VCaP (cell line): ENCODE data around the gene USP5.

ENCODE experiments used
- H3K27ac ChIP-seq: fragments of 450-650 bp; 2 replicates; pipeline ENCODE4 v1.5.1; 2017
- TF ChIP-seq, protein P1 (sequence below): fragments of 450-650 bp; conservative IDR thresholded peaks from 2 replicates; pipeline ENCODE4 v1.5.1; 2017; ENCODE audit warnings: mild to moderate bottlenecking, moderate library complexity

Gene USP5

DNA sequence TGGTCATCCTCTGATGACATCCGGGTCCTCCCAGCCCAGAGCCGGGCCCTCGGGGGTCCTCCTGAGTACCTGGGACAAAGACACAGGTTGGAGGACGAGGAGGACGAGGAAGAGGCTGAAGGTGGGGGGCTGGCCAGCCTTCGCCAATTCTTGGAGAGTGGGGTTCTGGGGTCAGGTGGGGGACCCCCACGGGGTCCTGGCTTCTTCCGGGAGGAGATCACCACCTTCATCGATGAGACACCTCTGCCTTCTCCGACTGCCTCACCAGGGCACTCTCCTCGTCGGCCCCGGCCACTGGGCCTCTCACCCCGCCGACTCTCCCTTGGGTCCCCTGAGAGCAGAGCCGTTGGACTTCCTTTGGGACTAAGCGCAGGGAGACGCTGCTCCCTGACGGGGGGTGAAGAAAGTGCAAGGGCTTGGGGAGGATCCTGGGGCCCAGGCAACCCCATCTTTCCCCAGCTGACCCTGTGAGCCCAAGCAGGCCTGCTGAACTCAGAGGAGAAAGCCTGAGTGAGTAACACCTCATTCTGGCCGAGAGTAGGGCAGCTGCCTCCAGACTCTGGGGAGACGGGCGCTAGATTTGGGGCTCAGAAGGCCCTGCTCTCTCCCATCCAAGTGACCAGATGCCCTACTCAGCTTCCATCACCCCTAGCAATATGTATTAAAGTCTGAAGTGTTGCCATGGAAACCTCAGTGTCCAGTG is 25.1 kb upstream of the USP5 start:
- TF ChIP-seq, protein P1, sequence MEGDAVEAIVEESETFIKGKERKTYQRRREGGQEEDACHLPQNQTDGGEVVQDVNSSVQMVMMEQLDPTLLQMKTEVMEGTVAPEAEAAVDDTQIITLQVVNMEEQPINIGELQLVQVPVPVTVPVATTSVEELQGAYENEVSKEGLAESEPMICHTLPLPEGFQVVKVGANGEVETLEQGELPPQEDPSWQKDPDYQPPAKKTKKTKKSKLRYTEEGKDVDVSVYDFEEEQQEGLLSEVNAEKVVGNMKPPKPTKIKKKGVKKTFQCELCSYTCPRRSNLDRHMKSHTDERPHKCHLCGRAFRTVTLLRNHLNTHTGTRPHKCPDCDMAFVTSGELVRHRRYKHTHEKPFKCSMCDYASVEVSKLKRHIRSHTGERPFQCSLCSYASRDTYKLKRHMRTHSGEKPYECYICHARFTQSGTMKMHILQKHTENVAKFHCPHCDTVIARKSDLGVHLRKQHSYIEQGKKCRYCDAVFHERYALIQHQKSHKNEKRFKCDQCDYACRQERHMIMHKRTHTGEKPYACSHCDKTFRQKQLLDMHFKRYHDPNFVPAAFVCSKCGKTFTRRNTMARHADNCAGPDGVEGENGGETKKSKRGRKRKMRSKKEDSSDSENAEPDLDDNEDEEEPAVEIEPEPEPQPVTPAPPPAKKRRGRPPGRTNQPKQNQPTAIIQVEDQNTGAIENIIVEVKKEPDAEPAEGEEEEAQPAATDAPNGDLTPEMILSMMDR, result no peak
- H3K27ac ChIP-seq, result peak overlapping the region; percentile 70

DNA sequence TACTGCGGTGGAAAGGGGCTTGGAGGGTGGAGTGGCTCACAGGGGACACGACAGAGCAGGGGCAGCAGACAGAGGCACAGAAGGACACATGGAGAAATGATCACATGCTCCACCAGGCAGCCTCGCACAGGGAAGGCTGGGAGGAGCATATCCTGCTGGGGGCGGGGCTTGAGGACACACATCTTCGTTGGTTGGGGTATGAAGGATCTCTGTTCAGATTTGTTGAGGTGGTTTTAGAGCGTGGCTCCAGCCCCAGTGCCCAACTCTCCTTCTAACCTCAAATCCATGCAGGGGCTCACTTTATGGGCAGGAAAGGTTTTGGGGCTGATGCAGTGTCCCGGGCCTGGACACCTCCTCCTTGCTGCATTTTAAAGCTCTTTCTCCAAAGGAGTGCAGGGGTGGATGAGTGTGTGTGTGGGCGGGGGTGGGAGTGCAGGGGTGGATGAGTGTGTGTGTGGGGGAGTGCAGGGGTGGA is 24.5 kb upstream of the USP5 start:
- H3K27ac ChIP-seq, result peak overlapping the region; percentile 70

GRCh38 chr12:6827982-6828780 is 23.8 kb upstream of the USP5 start, which contains the start of gene P3H3:
Gene P3H3 (plus strand): TSS chr12:6828407. CDS start chr12:6828441, 34 bp downstream.
- peak within 1 kb of the TSS; percentile 74 for H3K27ac ChIP-seq
- TF ChIP-seq, protein P1, result peak; percentile 61

More for the DNA sequence above, 24.5 kb upstream of the USP5 start:
- TF ChIP-seq, protein P1, result no peak

DNA sequence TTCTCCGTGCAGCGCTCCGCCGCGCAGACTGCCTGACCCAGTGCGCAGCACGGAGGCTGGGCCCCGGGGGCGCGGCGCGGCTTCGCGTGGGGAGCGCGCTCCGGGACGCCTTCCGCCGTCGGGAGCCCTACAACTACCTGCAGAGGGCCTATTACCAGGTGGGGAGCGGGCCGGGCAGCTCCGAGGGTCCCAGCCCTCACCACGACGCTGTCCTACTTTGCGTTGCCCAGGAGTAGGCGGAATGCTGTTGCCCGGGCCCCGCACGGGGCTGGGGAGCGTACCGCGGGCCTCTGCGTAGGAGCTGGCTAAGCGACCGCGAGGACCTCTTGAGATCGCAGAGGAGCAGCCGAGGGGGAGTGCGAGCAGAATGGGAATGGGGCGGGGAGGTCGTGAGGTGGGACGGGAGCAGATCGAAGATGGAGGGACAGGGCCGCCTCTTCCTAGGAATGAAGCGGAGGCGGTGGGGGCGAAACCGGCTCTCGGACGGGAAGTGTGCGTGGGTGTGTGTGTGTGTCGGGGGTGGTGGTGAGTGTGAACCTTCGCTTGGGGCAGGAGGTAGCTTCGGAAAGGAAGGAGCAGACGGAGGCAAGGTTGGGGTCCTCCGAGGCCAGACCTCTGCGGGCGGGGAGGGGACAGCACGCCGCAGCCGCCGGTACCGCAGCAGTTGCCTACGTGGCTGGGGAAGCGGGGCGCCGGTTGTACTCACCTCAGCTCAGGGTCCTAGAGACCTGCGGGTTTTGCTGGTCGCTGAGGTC is 23.0 kb upstream of the USP5 start:
- TF ChIP-seq, protein P1, result peak; percentile 22

DNA sequence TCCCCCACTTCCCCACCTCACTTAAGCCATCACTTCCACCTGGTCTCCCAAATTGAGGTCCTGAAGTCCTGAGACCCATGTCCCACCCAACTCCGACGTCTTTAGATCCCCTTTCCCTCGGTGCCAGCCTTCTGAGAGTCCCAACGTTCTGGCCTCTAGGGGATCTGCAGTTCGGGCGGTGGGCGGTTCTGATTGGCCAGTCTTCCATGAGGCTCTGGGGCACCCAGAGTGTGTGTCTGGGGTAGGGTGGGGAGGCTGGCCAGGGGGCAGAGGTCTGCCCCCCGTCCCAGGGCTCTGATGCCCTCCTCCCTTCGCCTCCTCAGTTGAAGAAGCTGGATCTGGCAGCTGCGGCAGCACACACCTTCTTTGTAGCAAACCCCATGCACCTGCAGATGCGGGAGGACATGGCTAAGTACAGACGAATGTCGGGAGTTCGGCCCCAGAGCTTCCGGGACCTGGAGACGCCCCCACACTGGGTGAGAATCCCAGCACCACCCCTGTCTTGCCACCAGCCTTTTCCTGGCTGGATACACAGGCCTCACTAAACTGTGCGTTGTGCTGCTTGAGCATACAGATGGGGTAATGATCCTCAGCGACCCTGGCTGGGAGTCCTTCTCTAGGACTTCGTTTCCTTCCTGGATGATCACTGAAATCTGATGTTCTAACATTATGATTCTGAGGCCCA is 22.3 kb upstream of the USP5 start:
- TF ChIP-seq, protein P1, result no peak
- no peak overlapping the region for H3K27ac ChIP-seq

More for the DNA sequence above, 23.0 kb upstream of the USP5 start:
- H3K27ac ChIP-seq, result peak overlapping the region; percentile 74; the same call in 1 of the 2 replicates

DNA sequence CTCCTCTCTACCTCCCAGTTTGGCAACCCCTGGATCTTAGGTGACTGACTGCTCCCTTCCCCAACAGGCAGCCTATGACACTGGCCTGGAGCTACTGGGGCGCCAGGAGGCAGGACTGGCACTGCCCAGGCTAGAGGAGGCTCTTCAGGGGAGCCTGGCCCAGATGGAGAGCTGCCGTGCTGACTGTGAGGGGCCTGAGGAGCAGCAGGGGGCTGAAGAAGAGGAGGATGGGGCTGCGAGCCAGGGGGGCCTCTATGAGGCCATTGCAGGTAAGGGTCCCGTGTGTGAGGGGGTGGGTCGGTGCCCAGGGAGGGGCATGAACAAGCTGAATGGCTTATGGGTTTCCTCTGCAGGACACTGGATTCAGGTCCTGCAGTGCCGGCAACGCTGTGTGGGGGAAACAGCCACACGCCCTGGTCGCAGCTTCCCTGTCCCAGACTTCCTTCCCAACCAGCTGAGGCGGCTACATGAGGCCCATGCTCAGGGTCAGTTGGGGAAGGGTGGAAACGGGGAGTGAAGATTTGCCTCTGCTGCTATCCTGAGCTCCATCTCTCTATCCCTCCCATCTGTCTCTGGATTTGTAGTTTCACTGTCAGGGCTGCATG is 21.6 kb upstream of the USP5 start:
- TF ChIP-seq, protein P1, result no peak

More for the DNA sequence above, 21.6 kb upstream of the USP5 start:
- no peak overlapping the region for H3K27ac ChIP-seq
